Fibroblast of the aortic adventitia (primary cell): Measurements from ENCODE around the gene LARP1B. TPM values are rescaled to one million over a fixed set of nuclear protein-coding genes. Genes with fewer than 3 reads are reported as not detected.

ENCODE experiments used
- DNase-seq: peaks from one replicate; pipeline ENCODE4 v3.0.0-alpha.2; 2010; ENCODE audit warnings: low read depth
- H3K4me3 ChIP-seq: 2 replicates; pipeline ENCODE4 v1.5.1; 2011; ENCODE audit warnings: low read depth, mild to moderate bottlenecking, control low read depth, low read length, moderate library complexity
- CTCF ChIP-seq: IDR thresholded peaks from 2 replicates; pipeline ENCODE4 v1.5.1; 2011; ENCODE audit warnings: mild to moderate bottlenecking, low read length, control low read depth, inconsistent platforms; ENCODE audit not compliant: insufficient read depth
- total RNA-seq: library from RNA; depleted of rRNA; stranded (reverse); fragments of >200 nt; gene quantifications from 2 replicates; pipeline ENCODE4 v1.2.3, GENCODE V29; 2012; ENCODE audit warnings: low replicate concordance

The LARP1B gene
- total RNA-seq, 1 donor = 23.8 TPM

GRCh38 chr4:128123036-128123435 is 61.9 kb downstream of the LARP1B start:
- DNase-seq = no peak
- H3K4me3 ChIP-seq = no peak overlapping the region
- no peak for TF ChIP-seq CTCF

- TF ChIP-seq CTCF = no peak
- DNase-seq = peak; percentile 22
- H3K4me3 ChIP-seq = no peak overlapping the region
Measured at GRCh38 chr4:128130621-128131020, 69.5 kb downstream of the LARP1B start.

GRCh38 chr4:128134925-128135324 is 73.8 kb downstream of the LARP1B start:
- TF ChIP-seq CTCF = no peak
- DNase-seq = no peak
- H3K4me3 ChIP-seq = no peak overlapping the region

- no peak for DNase-seq
- TF ChIP-seq CTCF = no peak
- H3K4me3 ChIP-seq = no peak overlapping the region
Measured at GRCh38 chr4:128135391-128135790, 74.3 kb downstream of the LARP1B start.

- DNase-seq = no peak
- no peak for TF ChIP-seq CTCF
- H3K4me3 ChIP-seq = no peak overlapping the region
Measured at GRCh38 chr4:128141866-128142265, 80.8 kb downstream of the LARP1B start.

- no peak for TF ChIP-seq CTCF
- no peak overlapping the region for H3K4me3 ChIP-seq
- no peak for DNase-seq
Measured at GRCh38 chr4:128145727-128146126, 84.6 kb downstream of the LARP1B start.

- no peak overlapping the region for H3K4me3 ChIP-seq
- DNase-seq = peak; percentile 6
- TF ChIP-seq CTCF = no peak
Measured at GRCh38 chr4:128153800-128154199, 92.7 kb downstream of the LARP1B start.
